DND-41 (cell line): ENCODE results near the gene ARVCF.

ENCODE experiments used
- ATAC-seq: fragments of 200-7000 bp; cut with Tn5 transposase; 3 replicates; pipeline ENCODE4 v1.9.1; 2021; ENCODE audit warnings: low read depth; ENCODE audit not compliant: insufficient read depth
- DNase-seq: peaks from one replicate; pipeline ENCODE4 v3.0.0-alpha.2; 2020
- H2AFZ ChIP-seq: 2 replicates; pipeline ENCODE4 v1.6.0; 2012; ENCODE audit warnings: low read depth, low read length
- H3K27ac ChIP-seq: 2 replicates; pipeline ENCODE4 v1.5.1; 2012; ENCODE audit warnings: low read length, inconsistent platforms
- H3K27me3 ChIP-seq: fragments of 200-600 bp; sonication (generic); 2 replicates; pipeline ENCODE4 v1.6.0; 2012; ENCODE audit warnings: low read length, mild to moderate bottlenecking, inconsistent platforms; ENCODE audit not compliant: insufficient read depth, poor library complexity
- H3K36me3 ChIP-seq: 2 replicates; pipeline ENCODE4 v1.5.1; 2012; ENCODE audit warnings: low read length, inconsistent platforms; ENCODE audit not compliant: insufficient read depth
- H3K4me1 ChIP-seq: 2 replicates; pipeline ENCODE4 v1.5.1; 2012; ENCODE audit warnings: mild to moderate bottlenecking, low read length; ENCODE audit not compliant: insufficient read depth
- H3K4me2 ChIP-seq: 2 replicates; pipeline ENCODE4 v1.6.0; 2012; ENCODE audit warnings: mild to moderate bottlenecking, moderate library complexity, low read length, inconsistent platforms; ENCODE audit not compliant: insufficient read depth
- H3K4me3 ChIP-seq, 2 experiments: fragments of 200-600 bp in 1 of 2; shearing (Covaris generic) in 1 of 2; 2 replicates each; pipeline ENCODE4 v1.5.1; 2012 to 2016; ENCODE audit warnings: inconsistent platforms in 2 of 2, low read length in 2 of 2, mild to moderate bottlenecking in 2 of 2, low read depth in 1 of 2, moderate library complexity in 1 of 2
- H3K79me2 ChIP-seq: 2 replicates; pipeline ENCODE4 v1.6.0; 2012; ENCODE audit warnings: low read length, inconsistent platforms; ENCODE audit not compliant: insufficient read depth
- H3K9ac ChIP-seq: 2 replicates; pipeline ENCODE4 v1.6.0; 2012; ENCODE audit warnings: low read depth, mild to moderate bottlenecking, inconsistent platforms, low read length, moderate library complexity
- H3K9me3 ChIP-seq: 2 replicates; pipeline ENCODE4 v1.5.1; 2012; ENCODE audit warnings: low read length, moderate library complexity, mild to moderate bottlenecking, inconsistent platforms; ENCODE audit not compliant: insufficient read depth, severe bottlenecking
- H4K20me1 ChIP-seq: 2 replicates; pipeline ENCODE4 v1.6.0; 2012; ENCODE audit warnings: low read length; ENCODE audit not compliant: insufficient read depth
- CTCF ChIP-seq: IDR thresholded peaks from 2 replicates; pipeline ENCODE4 v1.5.1; 2012; ENCODE audit warnings: borderline replicate concordance, low read length, moderate library complexity, mild to moderate bottlenecking; ENCODE audit not compliant: poor library complexity, severe bottlenecking; ENCODE audit errors: extremely low read depth
- EZH2 ChIP-seq: IDR thresholded peaks from 3 replicates; pipeline ENCODE4 v1.6.1; 2012; ENCODE audit warnings: borderline replicate concordance, low read depth, mild to moderate bottlenecking, moderate library complexity, low read length, inconsistent platforms; ENCODE audit not compliant: severe bottlenecking

ARVCF gene

GRCh38 chr22:19979712-19980493 lies 36.7 kb downstream of the ARVCF start:
- Histone ChIP-seq H3K4me1 (peaks cover 1% of the 10 kb centered on the region), H3K36me3 (no peaks in the 10 kb centered on the region), H3K9me3 (no peaks in the 10 kb centered on the region), H3K4me2 (no peak overlapping the region), H3K9ac (no peak overlapping the region), H3K27ac (no peak overlapping the region), H3K79me2 (no peaks in the 10 kb centered on the region), H2AFZ (no peak overlapping the region), H3K4me3 (no peak overlapping the region), H3K27me3 (no peaks in the 10 kb centered on the region), H4K20me1 (peaks cover 10% of the 10 kb centered on the region; the same call in 1 of the 2 replicates)
- no peak for DNase-seq
- ATAC-seq: no peak
- no peak for TF ChIP-seq EZH2
- no peak for TF ChIP-seq CTCF

- Histone ChIP-seq H3K27ac (no peak overlapping the region), H3K9ac (no peak overlapping the region), H3K4me2 (no peak overlapping the region), H2AFZ (no peak overlapping the region), H3K36me3 (no peaks in the 10 kb centered on the region), H4K20me1 (peaks cover 8% of the 10 kb centered on the region; the same call in 1 of the 2 replicates), H3K79me2 (no peaks in the 10 kb centered on the region), H3K4me3 (no peak overlapping the region), H3K4me1 (peaks cover 10% of the 10 kb centered on the region), H3K27me3 (no peaks in the 10 kb centered on the region), H3K9me3 (no peaks in the 10 kb centered on the region)
- TF ChIP-seq EZH2: no peak
- no peak for TF ChIP-seq CTCF
- no peak for ATAC-seq
- DNase-seq: no peak
Measured at GRCh38 chr22:19978748-19979147, 37.9 kb downstream of the ARVCF start.

- Histone ChIP-seq H3K27me3 (no peaks in the 10 kb centered on the region), H3K9ac (no peak overlapping the region), H3K9me3 (no peaks in the 10 kb centered on the region), H3K4me3 (no peak overlapping the region), H3K36me3 (no peaks in the 10 kb centered on the region), H3K27ac (no peak overlapping the region), H2AFZ (no peak overlapping the region), H3K4me1 (peaks cover 10% of the 10 kb centered on the region), H3K79me2 (no peaks in the 10 kb centered on the region), H3K4me2 (no peak overlapping the region), H4K20me1 (peaks cover 5% of the 10 kb centered on the region; the same call in 1 of the 2 replicates)
- TF ChIP-seq EZH2 (no peak), CTCF (no peak)
- DNase-seq (no peak), ATAC-seq (no peak)
Measured at GRCh38 chr22:19977296-19978243, 39.1 kb downstream of the ARVCF start.
